ENCODE results near the gene CTCF.

CTCF gene

GRCh38 chr16:67537270-67537635 lies 25.1 kb upstream of the CTCF start:
- no peak for TF ChIP-seq CTCF (conservative IDR thresholded peaks at IDR 0.05; ENCODE audit: low read depth, low read length)
- no peak for DNase-seq (ENCODE audit: low read depth)

GRCh38 chr16:67537636-67538591 lies 24.4 kb upstream of the CTCF start:
- TF ChIP-seq CTCF (conservative IDR thresholded peaks at IDR 0.05; ENCODE audit: low read depth, low read length): no peak
- peak overlapping the region; percentile 64 for H3K4me3 ChIP-seq (ENCODE audit: low read length)
- DNase-seq (ENCODE audit: low read depth): no peak

More at GRCh38 chr16:67537270-67537635, 25.1 kb upstream of the CTCF start:
- peak overlapping the region; percentile 64 for H3K4me3 ChIP-seq (ENCODE audit: low read length)

GRCh38 chr16:67538666-67539101 lies 23.6 kb upstream of the CTCF start:
- no peak for TF ChIP-seq CTCF (conservative IDR thresholded peaks at IDR 0.05; ENCODE audit: low read depth, low read length)
- H3K4me3 ChIP-seq (ENCODE audit: low read length): no peak overlapping the region
- DNase-seq (ENCODE audit: low read depth): no peak

- DNase-seq (ENCODE audit: low read depth): no peak
- H3K4me3 ChIP-seq (ENCODE audit: low read length): no peak overlapping the region
- TF ChIP-seq CTCF (conservative IDR thresholded peaks at IDR 0.05; ENCODE audit: low read depth, low read length): no peak
Measured at GRCh38 chr16:67539271-67539670, 23.1 kb upstream of the CTCF start.

- no peak overlapping the region for H3K4me3 ChIP-seq (ENCODE audit: low read length)
- no peak for TF ChIP-seq CTCF (conservative IDR thresholded peaks at IDR 0.05; ENCODE audit: low read depth, low read length)
- no peak for DNase-seq (ENCODE audit: low read depth)
Measured at GRCh38 chr16:67539691-67540635, 22.4 kb upstream of the CTCF start.

- no peak for TF ChIP-seq CTCF (conservative IDR thresholded peaks at IDR 0.05; ENCODE audit: low read depth, low read length)
- H3K4me3 ChIP-seq (ENCODE audit: low read length): no peak overlapping the region
- DNase-seq (ENCODE audit: low read depth): no peak
Measured at GRCh38 chr16:67540756-67541155, 21.6 kb upstream of the CTCF start.
